ENCODE results near the gene NUDCD3. TPM values are rescaled to one million over a fixed set of nuclear protein-coding genes. Genes with fewer than 3 reads are reported as not detected.

The NUDCD3 gene
- total and polyA plus RNA-seq, 2 of the 8 experiments (the other 6 are each of a cell fraction or from before 2014, with no cell fraction given) = 35.2 to 93.7 TPM

GRCh38 chr7:44539669-44540506 is 49.4 kb upstream of the NUDCD3 start (continued):
- no peak for TF ChIP-seq KDM5A (IDR thresholded peaks at IDR 0.05; ENCODE audit: low read length)

All from H1 (cell line).